Stimulated activated CD4-positive, alpha-beta T cell treated with anti-CD3 and anti-CD28 coated beads, Interleukin-15, amount 100 ng/mL, for 24 hours (primary cell): Measurements from ENCODE around the gene PIGBOS1.
A peak's percentile ranks its signal among the peaks of the same experiment; 100 is the strongest.
"Not testable (repeated sequence)": the region's sequence is repeated elsewhere in the genome, so short reads cannot be mapped to it uniquely, and the experiment has no call there.

Experiments used
- DNase-seq: peaks from one replicate; pipeline ENCODE4 v3.0.0-alpha.2; 2020

PIGBOS1 gene

DNA sequence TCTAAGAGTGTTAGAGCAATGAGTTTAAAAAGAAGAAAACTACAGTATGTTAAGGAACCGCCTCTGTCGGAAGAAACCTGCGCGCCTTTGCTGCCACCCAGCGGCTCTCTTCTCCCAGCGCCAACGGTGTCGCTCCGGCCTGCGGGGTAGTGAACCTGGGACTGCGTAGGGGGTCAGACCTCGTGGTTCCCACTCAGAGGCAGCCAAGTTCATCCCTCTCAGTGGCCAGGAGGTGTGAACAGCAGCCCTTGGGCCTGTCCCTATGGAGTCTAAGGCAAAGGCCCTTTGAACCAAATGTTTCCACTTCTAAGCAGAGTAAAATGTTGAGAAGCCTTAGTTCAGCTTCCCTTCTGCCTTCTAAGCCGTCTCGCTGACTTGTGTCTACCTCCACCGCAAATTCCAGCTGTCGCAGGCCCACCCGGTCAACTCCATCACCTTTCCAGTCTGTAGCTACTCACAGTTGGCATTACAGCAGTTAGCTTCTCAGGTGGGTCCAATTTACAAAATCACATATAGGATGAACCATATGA is 28.3 kb downstream of the PIGBOS1 start:
- DNase-seq: peak; percentile 88

DNA sequence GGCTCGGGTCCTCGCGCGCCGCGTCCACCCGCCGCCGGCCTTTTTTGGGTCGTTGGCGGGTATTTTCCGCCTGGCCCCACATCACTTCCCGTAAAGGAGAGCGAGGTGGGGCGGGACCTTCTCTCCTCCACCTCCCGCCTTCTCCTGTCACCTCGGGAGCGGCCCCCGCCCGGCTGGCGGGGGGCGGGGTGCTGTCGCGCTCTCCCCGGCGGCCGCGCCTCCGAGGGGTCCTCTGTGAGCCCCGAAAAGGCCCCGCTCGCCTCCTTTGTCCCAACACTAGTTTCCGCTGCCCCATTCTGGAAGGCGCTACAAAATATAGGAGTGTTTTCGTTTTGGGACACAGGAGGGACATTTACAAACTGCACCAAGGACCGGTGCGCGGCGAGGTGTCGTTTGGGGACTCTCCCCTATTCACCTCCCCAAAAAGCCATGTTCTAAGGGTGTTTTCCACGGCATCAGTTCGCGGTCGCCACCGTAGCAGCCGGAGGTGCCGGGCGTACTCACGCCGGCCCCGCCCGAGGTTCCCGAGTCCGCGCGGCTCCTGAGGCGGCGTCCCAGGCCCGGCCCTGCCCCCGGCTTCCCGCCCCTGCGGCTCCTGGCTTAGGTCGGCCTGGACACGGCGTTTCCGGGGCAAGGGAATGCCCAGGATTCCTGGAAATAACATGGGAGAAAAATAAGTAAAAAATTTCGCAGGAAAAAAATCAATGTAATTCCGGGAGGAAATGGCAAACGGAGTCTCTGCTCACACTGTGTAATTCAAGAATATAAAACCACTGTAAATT is 29.0 kb downstream of the PIGBOS1 start, which contains the start of gene RAB27A:
RAB27A (minus strand) TSS at position 68 of the 782 bp plus-strand sequence. CDS start 54,879 bp downstream, outside the sequence.
- DNase-seq: peak; percentile 89

GRCh38 chr15:55289011-55289745 is 29.7 kb downstream of the PIGBOS1 start:
- peak; percentile 55 for DNase-seq

GRCh38 chr15:55288006-55288717 is 30.8 kb downstream of the PIGBOS1 start:
- no peak for DNase-seq

DNA sequence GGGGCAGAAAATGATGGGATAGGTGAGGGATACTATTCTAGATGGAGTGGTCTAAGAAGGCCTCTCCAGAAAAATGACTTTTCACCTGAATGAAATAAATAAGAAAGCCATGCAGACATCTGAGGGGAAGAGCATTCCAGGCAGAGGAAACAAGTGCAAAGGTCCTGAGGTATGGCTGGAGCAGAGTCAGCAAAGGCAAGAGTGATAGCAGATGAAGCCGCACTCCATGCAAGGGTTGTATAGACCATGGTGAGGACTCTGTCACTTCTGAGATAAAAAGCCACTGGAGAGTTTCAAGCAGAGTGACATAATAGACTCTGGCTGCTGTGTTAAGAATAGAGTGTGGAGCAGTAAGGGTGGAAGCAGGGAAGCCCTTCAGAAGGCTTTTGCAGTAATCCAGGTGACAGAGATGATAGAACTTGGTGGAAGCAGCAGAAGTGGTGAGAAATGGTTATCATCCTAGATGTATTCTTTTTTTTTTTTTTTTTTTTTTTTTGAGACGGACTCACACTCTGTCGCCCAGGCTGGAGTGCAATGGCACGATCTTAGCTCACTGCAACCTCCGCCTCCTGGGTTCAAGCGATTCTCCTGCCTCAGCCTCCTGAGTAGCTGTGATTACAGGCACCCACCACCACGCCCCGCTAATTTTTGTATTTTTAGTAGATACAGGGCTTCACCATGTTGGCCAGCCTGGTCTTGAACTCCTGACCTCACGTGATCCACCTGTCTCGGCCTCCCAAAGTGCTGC is 32.3 kb downstream of the PIGBOS1 start:
- DNase-seq: not testable (repeated sequence)

DNA sequence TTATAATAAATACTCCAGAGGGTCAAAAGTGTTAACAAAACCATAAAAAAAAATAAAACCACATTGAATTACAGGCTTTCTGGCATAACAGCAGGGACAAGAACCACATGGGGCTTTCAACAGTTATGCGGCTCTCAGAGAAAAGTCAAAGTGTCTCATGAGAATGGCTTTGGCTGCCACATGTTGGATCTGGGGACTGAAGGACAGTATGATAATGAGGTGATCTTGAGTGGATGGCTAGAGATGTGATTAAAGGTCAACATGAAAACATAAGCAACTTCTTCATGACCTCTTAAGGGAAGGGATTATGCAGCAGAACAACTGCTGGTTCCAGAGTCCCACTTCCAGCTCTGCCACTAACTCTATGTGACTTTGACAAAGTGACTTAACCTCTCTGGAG is 34.5 kb downstream of the PIGBOS1 start:
- DNase-seq: no peak

- DNase-seq: no peak
Observed at GRCh38 chr15:55283379-55284147, 35.4 kb downstream of the PIGBOS1 start.

- peak; percentile 23 for DNase-seq
Observed at GRCh38 chr15:55282284-55282833, 36.6 kb downstream of the PIGBOS1 start.

- no peak for DNase-seq
Observed at GRCh38 chr15:55281517-55282228, 37.2 kb downstream of the PIGBOS1 start.

DNA sequence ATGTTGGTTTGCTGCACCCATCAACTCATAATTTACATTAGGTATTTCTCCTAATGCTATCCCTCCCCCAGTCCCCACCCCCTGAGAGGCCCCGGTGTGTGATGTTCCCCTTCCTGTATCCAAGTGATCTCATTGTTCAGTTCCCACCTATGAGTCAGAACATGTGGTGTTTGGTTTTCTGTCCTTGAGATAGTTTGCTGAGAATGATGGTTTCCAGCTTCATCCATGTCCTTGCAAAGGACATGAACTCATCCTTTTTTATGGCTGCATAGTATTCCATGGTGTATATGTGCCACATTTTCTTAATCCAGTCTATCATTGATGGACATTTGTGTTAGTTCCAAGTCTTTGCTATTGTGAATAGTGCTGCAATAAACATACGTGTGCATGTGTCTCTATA is 38.3 kb downstream of the PIGBOS1 start:
- DNase-seq: peak; percentile 51

GRCh38 chr15:55279746-55280351 is 39.1 kb downstream of the PIGBOS1 start:
- DNase-seq: peak; percentile 68

GRCh38 chr15:55279100-55279745 is 39.7 kb downstream of the PIGBOS1 start:
- DNase-seq: no peak

DNA sequence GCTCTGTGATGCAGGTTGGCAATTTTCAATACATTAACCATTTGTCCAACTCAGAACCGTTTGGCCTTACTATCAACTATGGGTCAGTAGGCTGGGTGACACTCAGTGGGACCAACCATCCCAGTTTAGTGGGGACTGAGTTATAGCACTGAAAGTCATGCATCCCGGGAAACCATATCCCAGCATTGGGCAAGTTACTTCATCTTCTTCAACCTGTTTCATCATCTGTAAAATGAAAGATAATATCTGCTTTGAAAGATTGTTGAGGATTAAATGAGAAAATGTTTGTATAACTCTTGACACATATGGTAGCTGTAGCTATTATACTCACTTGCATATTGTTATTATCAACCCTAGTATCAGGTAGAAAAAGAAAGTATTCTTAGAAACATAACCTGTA is 41.2 kb downstream of the PIGBOS1 start:
- no peak for DNase-seq

- DNase-seq: peak; percentile 67
Observed at GRCh38 chr15:55277116-55277564, 41.8 kb downstream of the PIGBOS1 start.

GRCh38 chr15:55276324-55276723 is 42.6 kb downstream of the PIGBOS1 start:
- DNase-seq: no peak

DNA sequence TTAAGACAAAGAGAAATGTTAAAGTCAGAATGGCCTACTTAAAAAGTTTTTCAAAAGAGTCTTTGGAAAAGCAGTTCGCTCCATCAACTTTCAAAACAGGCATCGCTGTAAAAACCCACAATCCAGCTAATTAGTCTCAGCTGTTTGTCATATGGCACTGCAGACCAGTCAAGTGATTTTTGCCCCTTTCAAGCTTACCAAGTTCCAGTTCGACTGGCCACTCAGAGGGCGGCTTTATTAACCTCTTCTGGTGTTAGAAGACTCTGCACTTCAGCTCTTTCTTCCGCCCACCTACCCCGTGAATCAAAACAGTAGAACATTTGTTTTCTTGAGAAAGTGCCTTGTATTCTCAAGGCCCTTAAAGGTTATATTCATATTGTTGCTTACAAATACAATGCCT is 48.6 kb downstream of the PIGBOS1 start:
- DNase-seq: no peak

DNA sequence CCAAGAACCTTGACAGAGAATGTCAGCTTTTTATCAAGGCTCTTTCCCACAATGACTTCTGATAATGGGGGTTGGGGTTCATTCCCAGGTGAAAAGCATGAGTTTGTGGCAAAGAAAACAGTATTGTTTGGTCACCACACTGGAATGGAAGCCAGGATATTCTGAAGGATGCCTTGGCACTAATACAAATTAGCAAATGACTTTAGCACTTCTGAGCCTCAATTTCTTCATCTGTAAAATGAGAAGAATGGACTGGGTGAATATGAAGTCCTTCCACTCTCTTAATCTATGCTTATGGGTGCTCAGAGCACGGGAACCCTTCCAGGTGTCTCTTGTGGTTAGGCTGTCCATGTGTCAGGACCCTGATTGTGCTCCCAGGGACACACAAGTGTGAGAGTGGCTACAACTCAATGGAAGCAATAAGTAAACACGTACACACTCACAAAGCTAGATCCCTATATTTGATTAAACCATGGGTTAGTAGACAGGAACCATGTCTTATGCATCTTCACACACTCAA is 50.7 kb downstream of the PIGBOS1 start:
- DNase-seq: no peak

GRCh38 chr15:55267401-55268175 is 51.3 kb downstream of the PIGBOS1 start:
- peak; percentile 75 for DNase-seq
